IPS-11a (cell line): ENCODE results near the gene SNAPC2.

ENCODE experiments used
- H3K4me3 ChIP-seq: one replicate; pipeline ENCODE4 v1.5.1; 2013; ENCODE audit warnings: low read depth, low read length, control low read depth

Gene SNAPC2

GRCh38 chr19:7919610-7920518 is at the start of gene SNAPC2:
TSS of gene SNAPC2 (plus strand) at chr19:7920338. CDS start at chr19:7920367, 29 bp downstream.
- peak within 1 kb of the TSS; percentile 60 for H3K4me3 ChIP-seq

- no peak overlapping the region for H3K4me3 ChIP-seq
Observed at GRCh38 chr19:7870571-7871436, 49.3 kb upstream of the SNAPC2 start.

GRCh38 chr19:7871437-7872305 is 48.5 kb upstream of the SNAPC2 start:
- no peak overlapping the region for H3K4me3 ChIP-seq

GRCh38 chr19:7872306-7873204 is 47.6 kb upstream of the SNAPC2 start:
- H3K4me3 ChIP-seq = no peak overlapping the region

GRCh38 chr19:7873304-7874075 is 46.6 kb upstream of the SNAPC2 start:
- H3K4me3 ChIP-seq = peak overlapping the region; percentile 45

- peak within 1 kb of the TSS; percentile 56 for H3K4me3 ChIP-seq
Observed at GRCh38 chr19:7874076-7874896, 45.9 kb upstream of the SNAPC2 start, which contains the start of gene PRR36. TSS of gene PRR36 (minus strand) at chr19:7874390. CDS start at chr19:7873689, 701 bp downstream.

GRCh38 chr19:7874897-7875273 is 45.3 kb upstream of the SNAPC2 start:
- H3K4me3 ChIP-seq = peak overlapping the region; percentile 56

GRCh38 chr19:7877249-7877836 is 42.8 kb upstream of the SNAPC2 start:
- no peak overlapping the region for H3K4me3 ChIP-seq

- no peak overlapping the region for H3K4me3 ChIP-seq
Observed at GRCh38 chr19:7879111-7879807, 40.9 kb upstream of the SNAPC2 start.

- no peak overlapping the region for H3K4me3 ChIP-seq
Observed at GRCh38 chr19:7879836-7880235, 40.3 kb upstream of the SNAPC2 start.

- H3K4me3 ChIP-seq = no peak overlapping the region
Observed at GRCh38 chr19:7881910-7882309, 38.2 kb upstream of the SNAPC2 start.

GRCh38 chr19:7883105-7883504 is 37.0 kb upstream of the SNAPC2 start:
- H3K4me3 ChIP-seq = no peak overlapping the region

- H3K4me3 ChIP-seq = no peak overlapping the region
Observed at GRCh38 chr19:7883796-7884570, 36.2 kb upstream of the SNAPC2 start.

GRCh38 chr19:7885818-7886217 is 34.3 kb upstream of the SNAPC2 start:
- no peak overlapping the region for H3K4me3 ChIP-seq

- no peak overlapping the region for H3K4me3 ChIP-seq
Observed at GRCh38 chr19:7887408-7888144, 32.6 kb upstream of the SNAPC2 start.
